PC-9 (cell line): ENCODE measurements around the gene CCNY. TPM values are rescaled to one million over a fixed set of nuclear protein-coding genes. Genes with fewer than 3 reads are reported as not detected.

Experiments
- BruUV-seq: library from RNA; stranded (reverse); fragments of 400-500 nt; replicated peaks from 2 replicates; lab custom pipeline; 2021; lab: Mats Ljungman, UMichigan
- CTCF ChIA-PET: fragments of 300-600 bp; sonication (Branson Sonifier 250); formaldehyde crosslinking; loops from one replicate; lab custom pipeline; 2022; ENCODE audit warnings: antibody characterized with exemption; lab: Charles Lee
- POLR2A ChIA-PET: fragments of 300-600 bp; sonication (Branson Sonifier 250); formaldehyde crosslinking; loops from one replicate; lab custom pipeline; 2022; ENCODE audit warnings: antibody characterized with exemption; ENCODE audit not compliant: unreplicated experiment; lab: Charles Lee
- DNase-seq, 2 experiments: peaks; one replicate each; pipeline versions ENCODE4 v3.0.0 to v3.0.0-alpha.2; 2015 to 2022; ENCODE audit warnings: mixed read lengths in 1 of 2
- H2AFZ ChIP-seq: fragments of 200-600 bp; sonication (generic); 2 replicates; pipeline ENCODE4 v1.8.1; 2017; ENCODE audit warnings: antibody characterized with exemption
- H3F3A ChIP-seq: fragments of 200-600 bp; sonication (generic); 2 replicates; pipeline ENCODE4 v1.8.1; 2017; ENCODE audit warnings: antibody characterized with exemption, mild to moderate bottlenecking, low read depth; ENCODE audit not compliant: insufficient read depth
- H3K27ac ChIP-seq: fragments of 200-600 bp; sonication (generic); 2 replicates; pipeline ENCODE4 v1.6.1; 2016; ENCODE audit warnings: mixed run types
- H3K27me3 ChIP-seq: fragments of 200-600 bp; sonication (generic); 2 replicates; pipeline ENCODE4 v1.6.1; 2016; ENCODE audit warnings: low read depth, mixed run types; ENCODE audit not compliant: insufficient read depth
- H3K36me3 ChIP-seq: fragments of 200-600 bp; sonication (generic); 2 replicates; pipeline ENCODE4 v1.6.1; 2016; ENCODE audit warnings: low read depth, mixed run types
- H3K4me1 ChIP-seq: fragments of 200-600 bp; sonication (generic); replicated peaks from 2 replicates; pipeline ENCODE4 v1.6.1; 2016; ENCODE audit warnings: mixed run types; ENCODE audit not compliant: insufficient read depth
- H3K4me2 ChIP-seq: fragments of 200-600 bp; sonication (generic); 2 replicates; pipeline ENCODE4 v1.6.1; 2017; ENCODE audit warnings: mixed run types
- H3K4me3 ChIP-seq: fragments of 200-600 bp; sonication (generic); 2 replicates; pipeline ENCODE4 v1.6.1; 2016; ENCODE audit warnings: mixed run types
- H3K79me2 ChIP-seq: fragments of 200-600 bp; sonication (generic); 2 replicates; pipeline ENCODE4 v1.6.1; 2017; ENCODE audit warnings: low read depth, mixed run types
- H3K9me2 ChIP-seq: fragments of 200-600 bp; sonication (generic); 2 replicates; pipeline ENCODE4 v1.8.1; 2017; ENCODE audit warnings: mild to moderate bottlenecking; ENCODE audit not compliant: insufficient read depth
- H3K9me3 ChIP-seq: fragments of 200-600 bp; sonication (generic); 2 replicates; pipeline ENCODE4 v1.8.1; 2016; ENCODE audit warnings: low read depth; ENCODE audit not compliant: insufficient read depth
- H4K20me1 ChIP-seq: fragments of 200-600 bp; sonication (generic); 2 replicates; pipeline ENCODE4 v1.8.1; 2017; ENCODE audit not compliant: insufficient read depth
- EZH2 ChIP-seq: fragments of 200-600 bp; sonication (generic); IDR thresholded peaks from 2 replicates; pipeline ENCODE4 v1.8.0; 2017; ENCODE audit warnings: antibody characterized with exemption, low read depth
- intact Hi-C: fragments of 100-400 bp; cut with micrococcal nuclease; formaldehyde crosslinking; loops from one replicate; pipeline ENCODE4 v1.10.0; 2022; ENCODE audit not compliant: unreplicated experiment
- total RNA-seq: library from RNA; stranded (reverse); gene quantifications from 2 replicates; pipeline ENCODE4 v1.2.3, GENCODE V29; 2021
- TF ChIP-seq, protein P1 (sequence below): fragments of 200-600 bp; sonication (generic); conservative IDR thresholded peaks from 2 replicates; pipeline ENCODE4 v1.6.1; 2017; ENCODE audit warnings: mixed run types, antibody characterized with exemption, mild to moderate bottlenecking, moderate library complexity

CCNY gene
- total RNA-seq, 1 experiment from 2014 or later, result 69.5 TPM

DNA sequence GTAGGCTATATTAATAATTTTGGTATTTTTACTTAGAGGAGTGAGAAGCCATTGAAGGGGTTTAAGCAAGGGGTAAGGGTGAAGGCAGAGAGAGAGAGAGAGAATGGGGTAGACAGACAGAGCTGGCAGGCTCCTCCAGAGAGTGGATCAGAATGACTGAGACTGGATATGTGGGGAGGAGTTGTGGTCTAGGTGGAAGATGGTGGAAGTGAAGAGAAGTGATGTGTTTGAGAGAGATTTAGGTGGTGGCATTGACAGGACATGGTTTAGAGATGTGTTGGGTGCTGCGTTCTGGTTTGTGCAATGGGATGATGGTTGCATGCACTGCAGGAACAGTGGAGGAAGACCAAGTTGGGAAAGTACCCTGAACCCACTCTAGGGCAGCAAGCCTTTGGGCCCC is 92.2 kb downstream of the CCNY start:
- H3K4me3 ChIP-seq, result no peak overlapping the region
- no peaks in the 10 kb centered on the region for H3K9me3 ChIP-seq
- BruUV-seq, result no TSS peak
- H3K4me1 ChIP-seq, result peaks cover 11% of the 10 kb centered on the region
- intact Hi-C loops, result no loop called here
- no peak overlapping the region for H2AFZ ChIP-seq
- POLR2A ChIA-PET, result no interaction called here
- no peak for DNase-seq
- peaks cover 3% of the 10 kb centered on the region; the same call in 1 of the 2 replicates for H3F3A ChIP-seq
- CTCF ChIA-PET, result no interaction called here
- no peak overlapping the region for H3K4me2 ChIP-seq
- H3K9me2 ChIP-seq, result no peaks in the 10 kb centered on the region
- H3K27me3 ChIP-seq, result no peaks in the 10 kb centered on the region
- no peaks in the 10 kb centered on the region for H3K36me3 ChIP-seq
- no peak for TF ChIP-seq EZH2
- TF ChIP-seq, protein P1, sequence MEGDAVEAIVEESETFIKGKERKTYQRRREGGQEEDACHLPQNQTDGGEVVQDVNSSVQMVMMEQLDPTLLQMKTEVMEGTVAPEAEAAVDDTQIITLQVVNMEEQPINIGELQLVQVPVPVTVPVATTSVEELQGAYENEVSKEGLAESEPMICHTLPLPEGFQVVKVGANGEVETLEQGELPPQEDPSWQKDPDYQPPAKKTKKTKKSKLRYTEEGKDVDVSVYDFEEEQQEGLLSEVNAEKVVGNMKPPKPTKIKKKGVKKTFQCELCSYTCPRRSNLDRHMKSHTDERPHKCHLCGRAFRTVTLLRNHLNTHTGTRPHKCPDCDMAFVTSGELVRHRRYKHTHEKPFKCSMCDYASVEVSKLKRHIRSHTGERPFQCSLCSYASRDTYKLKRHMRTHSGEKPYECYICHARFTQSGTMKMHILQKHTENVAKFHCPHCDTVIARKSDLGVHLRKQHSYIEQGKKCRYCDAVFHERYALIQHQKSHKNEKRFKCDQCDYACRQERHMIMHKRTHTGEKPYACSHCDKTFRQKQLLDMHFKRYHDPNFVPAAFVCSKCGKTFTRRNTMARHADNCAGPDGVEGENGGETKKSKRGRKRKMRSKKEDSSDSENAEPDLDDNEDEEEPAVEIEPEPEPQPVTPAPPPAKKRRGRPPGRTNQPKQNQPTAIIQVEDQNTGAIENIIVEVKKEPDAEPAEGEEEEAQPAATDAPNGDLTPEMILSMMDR, result no peak
- peaks cover 54% of the 10 kb centered on the region for H3K79me2 ChIP-seq
- no peaks in the 10 kb centered on the region for H4K20me1 ChIP-seq
- H3K27ac ChIP-seq, result no peak overlapping the region

DNA sequence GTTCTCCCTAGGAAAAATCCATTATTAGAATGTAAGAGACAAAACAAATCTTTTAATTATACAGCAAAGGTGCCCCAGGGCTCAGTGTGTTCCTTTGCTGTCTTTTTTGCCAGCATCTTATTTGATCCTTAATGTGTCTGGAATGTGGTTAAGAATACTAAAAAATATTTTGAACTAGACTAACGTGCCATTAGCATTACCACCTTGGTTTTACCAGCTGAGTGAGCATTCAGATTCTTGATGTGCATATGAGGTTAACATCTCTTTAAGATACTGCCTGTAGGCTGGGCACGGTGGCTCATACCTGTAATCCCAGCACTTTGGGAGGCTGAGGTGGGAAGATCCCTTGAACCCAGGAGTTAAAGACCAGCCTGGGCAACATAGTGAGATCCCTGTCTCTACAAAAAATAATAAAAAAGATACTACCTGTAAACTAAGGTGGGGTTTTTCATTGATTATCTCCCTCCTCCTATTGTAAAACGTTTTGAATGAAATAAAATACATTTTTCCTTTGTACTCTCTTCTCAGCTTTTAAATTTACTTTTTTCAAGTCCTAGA is 96.6 kb downstream of the CCNY start:
- Histone ChIP-seq H3F3A (no peaks in the 10 kb centered on the region), H3K9me3 (no peaks in the 10 kb centered on the region; the same call in 1 of the 2 replicates), H3K4me1 (no peaks in the 10 kb centered on the region), H4K20me1 (no peaks in the 10 kb centered on the region), H3K4me2 (no peak overlapping the region), H3K79me2 (peaks cover 33% of the 10 kb centered on the region), H2AFZ (no peak overlapping the region), H3K27ac (no peak overlapping the region), H3K4me3 (no peak overlapping the region), H3K36me3 (no peaks in the 10 kb centered on the region), H3K9me2 (no peaks in the 10 kb centered on the region), H3K27me3 (no peaks in the 10 kb centered on the region)
- TF ChIP-seq, protein P1, result no peak
- TF ChIP-seq EZH2, result no peak
- CTCF ChIA-PET, result no interaction called here
- POLR2A ChIA-PET, result no interaction called here
- no TSS peak for BruUV-seq
- intact Hi-C loops, result no loop called here
- DNase-seq, result no peak

DNA sequence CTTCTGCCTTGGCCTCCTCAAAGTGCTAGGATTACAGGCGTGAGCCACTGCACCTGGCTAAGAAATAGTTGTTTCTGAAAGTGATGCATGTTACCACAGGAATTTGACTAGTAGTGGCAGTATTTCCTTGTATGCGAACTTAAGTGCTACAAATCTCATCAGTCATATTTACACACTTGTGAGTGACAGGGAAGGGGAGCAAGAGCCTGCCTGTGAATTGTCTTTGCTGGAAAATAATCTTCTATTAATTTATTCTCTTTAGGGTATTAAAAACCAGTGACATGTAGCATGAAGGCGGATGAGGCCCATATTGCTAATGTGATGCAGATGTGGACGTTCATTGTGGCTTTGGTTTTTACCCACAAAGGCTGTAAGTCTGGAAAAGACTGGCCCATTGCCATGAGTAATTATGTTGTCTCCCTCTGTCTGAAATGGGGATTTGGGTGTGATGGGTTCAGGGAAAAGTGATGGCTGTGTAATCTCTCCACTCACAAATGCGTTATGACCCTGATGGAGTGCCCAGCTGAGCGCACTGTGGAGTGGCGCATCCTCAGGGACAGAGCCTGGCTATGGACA is 97.6 kb downstream of the CCNY start:
- H3K27me3 ChIP-seq, result no peaks in the 10 kb centered on the region
- no TSS peak for BruUV-seq

More for the DNA sequence above, 97.6 kb downstream of the CCNY start:
- H2AFZ ChIP-seq, result no peak overlapping the region
- H3K4me1 ChIP-seq, result no peaks in the 10 kb centered on the region
- H3K4me3 ChIP-seq, result no peak overlapping the region
- no peaks in the 10 kb centered on the region for H4K20me1 ChIP-seq
- CTCF ChIA-PET, result no interaction called here
- no peak overlapping the region for H3K4me2 ChIP-seq
- POLR2A ChIA-PET, result no interaction called here
- H3K9me3 ChIP-seq, result no peaks in the 10 kb centered on the region; the same call in 1 of the 2 replicates
- no peaks in the 10 kb centered on the region for H3K9me2 ChIP-seq
- H3K27ac ChIP-seq, result no peak overlapping the region
- no peaks in the 10 kb centered on the region for H3K36me3 ChIP-seq
- DNase-seq, result peak in 1 of 2 experiments; percentile 48
- intact Hi-C loops, result no loop called here
- no peak for TF ChIP-seq EZH2
- TF ChIP-seq, protein P1, result no peak
- peaks cover 28% of the 10 kb centered on the region for H3K79me2 ChIP-seq
- H3F3A ChIP-seq, result no peaks in the 10 kb centered on the region
